NCI-H2227 (cell line): ENCODE data around the gene DTX3L.

ENCODE experiments used
- DNase-seq: peaks from one replicate; lab custom pipeline; 2025; ENCODE audit not compliant: unreplicated experiment; lab: John Stamatoyannopoulos, UW

The DTX3L gene

GRCh38 chr3:122602011-122602710 lies 38.0 kb downstream of the DTX3L start:
- DNase-seq, result no peak

GRCh38 chr3:122603056-122603455 lies 38.9 kb downstream of the DTX3L start:
- DNase-seq, result no peak

GRCh38 chr3:122606330-122606729 lies 42.2 kb downstream of the DTX3L start:
- no peak for DNase-seq

GRCh38 chr3:122608916-122609315 lies 44.8 kb downstream of the DTX3L start:
- DNase-seq, result no peak

GRCh38 chr3:122609798-122610559 lies 45.8 kb downstream of the DTX3L start:
- DNase-seq, result no peak

- DNase-seq, result no peak
Observed at GRCh38 chr3:122612696-122613095, 48.6 kb downstream of the DTX3L start.

GRCh38 chr3:122615303-122615702 lies 51.2 kb downstream of the DTX3L start:
- no peak for DNase-seq

GRCh38 chr3:122618614-122619013 lies 54.5 kb downstream of the DTX3L start:
- DNase-seq, result no peak

GRCh38 chr3:122619040-122619439 lies 54.9 kb downstream of the DTX3L start:
- DNase-seq, result no peak

GRCh38 chr3:122620399-122620798 lies 56.3 kb downstream of the DTX3L start:
- no peak for DNase-seq

- DNase-seq, result no peak
Observed at GRCh38 chr3:122621112-122621511, 57.0 kb downstream of the DTX3L start.

- no peak for DNase-seq
Observed at GRCh38 chr3:122623031-122623829, 59.1 kb downstream of the DTX3L start.
